HG03354 (cell line): Measurements from ENCODE around the gene ITGA2.

ENCODE experiments used
- ATAC-seq: cut with Tn5 transposase; IDR thresholded peaks from one replicate; pipeline ENCODE4 v1.9.1; 2021; ENCODE audit warnings: mild to moderate bottlenecking; ENCODE audit not compliant: unreplicated experiment, poor library complexity, severe bottlenecking

Gene ITGA2

DNA sequence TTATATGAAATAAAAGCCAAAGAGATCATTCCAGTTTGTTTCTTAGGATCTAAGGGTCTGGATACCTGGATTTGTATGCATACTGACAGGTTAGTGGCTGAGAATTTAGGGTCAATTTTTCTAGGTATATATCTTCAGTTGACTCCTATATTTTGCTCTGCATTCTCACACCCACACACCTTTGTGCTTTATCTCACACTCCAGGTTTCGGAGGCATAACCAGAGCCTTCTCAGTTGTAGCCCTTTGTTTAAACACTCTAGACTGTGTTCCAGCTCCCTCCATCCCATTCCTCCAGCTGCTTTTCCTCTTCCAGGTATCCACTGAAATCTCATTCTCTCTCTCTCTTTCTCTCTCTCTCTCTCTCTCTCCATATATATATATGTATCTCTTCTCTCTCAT lies 131.0 kb downstream of the ITGA2 start:
- no peak for ATAC-seq

DNA sequence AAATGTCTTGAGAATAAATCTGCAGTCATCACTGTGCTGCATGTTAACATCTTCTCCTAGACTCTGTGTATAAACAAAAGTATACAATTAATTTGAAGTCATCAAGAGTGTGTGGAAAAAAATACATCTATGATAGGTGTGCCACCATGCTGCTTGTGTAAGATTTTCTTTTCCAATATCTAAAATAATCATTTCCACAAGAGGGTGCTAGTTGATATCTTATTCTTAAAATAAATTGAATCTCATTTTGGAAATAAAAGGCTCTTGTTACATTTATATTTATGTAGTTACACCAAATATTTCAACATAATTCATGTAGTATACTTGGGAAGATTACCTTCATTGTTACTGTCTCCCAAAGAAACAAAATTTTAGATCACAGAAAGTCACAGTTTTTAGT lies 134.6 kb downstream of the ITGA2 start:
- ATAC-seq, result no peak

- ATAC-seq, result no peak
Observed at GRCh38 chr5:53126521-53126920, 137.4 kb downstream of the ITGA2 start.

GRCh38 chr5:53127107-53127506 lies 138.0 kb downstream of the ITGA2 start:
- ATAC-seq, result no peak

DNA sequence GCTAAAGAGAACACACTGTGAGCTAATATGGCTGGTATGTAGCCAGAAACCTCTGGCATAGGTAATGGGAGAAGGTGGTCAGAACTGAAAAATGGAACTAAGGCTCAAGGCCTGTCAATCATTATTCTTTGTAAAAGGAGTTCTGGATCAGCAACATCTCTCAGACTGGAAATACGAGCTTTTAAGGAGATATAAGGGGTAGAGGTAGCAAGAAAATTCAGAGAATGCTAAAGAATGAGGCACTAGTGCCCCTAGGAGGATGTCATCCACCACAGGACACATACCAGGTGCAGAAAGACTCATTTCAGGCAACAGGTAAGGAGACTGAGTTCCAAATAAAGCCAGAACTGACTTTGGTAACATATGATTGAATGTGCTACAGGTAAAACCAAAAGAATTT lies 139.3 kb downstream of the ITGA2 start:
- ATAC-seq, result no peak

DNA sequence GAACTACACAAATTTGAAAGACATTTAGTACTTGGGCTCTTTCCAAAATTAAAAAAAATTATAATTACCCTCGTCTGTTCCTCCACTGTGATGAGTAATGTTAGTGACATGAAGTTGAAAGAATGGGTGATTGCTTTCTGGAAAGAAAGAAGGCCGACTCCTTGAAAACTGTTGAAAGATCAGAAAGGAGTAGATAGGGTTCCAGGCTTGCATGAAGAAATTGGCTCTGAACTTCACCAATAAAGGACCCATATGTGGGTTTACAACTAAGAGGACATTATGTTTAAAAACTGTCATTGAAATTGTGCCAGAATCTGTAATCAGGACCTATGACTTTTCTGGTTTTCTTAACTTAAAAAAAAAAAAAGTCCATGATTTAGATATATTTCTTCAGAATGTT lies 141.1 kb downstream of the ITGA2 start:
- no peak for ATAC-seq

DNA sequence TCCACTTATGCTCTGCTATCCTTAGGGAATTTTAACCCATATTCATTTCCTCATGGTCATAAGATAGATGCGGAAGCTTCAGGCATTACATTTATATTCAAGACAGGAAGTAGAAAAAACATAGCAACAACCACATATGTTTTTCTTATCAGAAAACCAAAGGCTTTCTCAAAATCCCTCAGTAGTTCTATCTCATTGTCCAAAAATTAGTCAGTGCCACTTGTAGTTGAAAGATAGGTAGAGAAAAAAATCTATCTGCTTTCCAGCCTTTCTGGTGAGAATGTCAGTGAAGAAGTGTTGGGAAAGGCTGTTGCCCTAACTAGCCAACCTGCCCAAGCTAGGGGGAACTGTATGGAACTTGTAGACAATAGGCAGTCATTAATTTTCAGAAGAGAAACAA lies 143.9 kb downstream of the ITGA2 start:
- ATAC-seq, result no peak
